CD14-positive monocyte (primary cell): ENCODE results near the gene BATF. TPM values are rescaled to one million over a fixed set of nuclear protein-coding genes. Genes with fewer than 3 reads are reported as not detected.

Experiments used
- DNase-seq, 3 donors: peaks; one replicate each; pipeline ENCODE4 v3.0.0-alpha.2; 2011 to 2022
- H2AFZ ChIP-seq: 2 replicates; pipeline ENCODE4 v1.6.0; 2012; ENCODE audit warnings: mild to moderate bottlenecking, low read depth, low read length, inconsistent platforms; ENCODE audit not compliant: insufficient read depth, poor library complexity, severe bottlenecking
- H3K27ac ChIP-seq, 2 donors: 1 replicate in 1 of 2; 2 replicates in 1 of 2; pipeline ENCODE4 v1.5.1; 2012 to 2013; ENCODE audit warnings: low read length in 2 of 2, control low read depth in 1 of 2, inconsistent platforms in 1 of 2, low read depth in 1 of 2, mild to moderate bottlenecking in 1 of 2
- H3K27me3 ChIP-seq, 2 donors: one replicate each; pipeline versions ENCODE4 v1.6.0 to v1.6.1; 2011 to 2013; ENCODE audit warnings: low read length in 2 of 2; ENCODE audit not compliant: control insufficient read depth in 2 of 2, insufficient read depth in 2 of 2
- H3K36me3 ChIP-seq, 2 donors: replicated peaks in 1 of 2; 1 replicate in 1 of 2; 2 replicates in 1 of 2; pipeline versions ENCODE4 v1.5.1 to v1.6.1; 2012 to 2013; ENCODE audit warnings: low read length in 2 of 2, control low read depth in 1 of 2, inconsistent platforms in 1 of 2, mild to moderate bottlenecking in 1 of 2; ENCODE audit not compliant: insufficient read depth in 2 of 2, control insufficient read depth in 1 of 2
- H3K4me1 ChIP-seq, 2 donors: 1 replicate in 1 of 2; 2 replicates in 1 of 2; pipeline versions ENCODE4 v1.5.1 to v1.6.1; 2012 to 2013; ENCODE audit warnings: low read length in 2 of 2, control low read depth in 1 of 2, inconsistent platforms in 1 of 2, mild to moderate bottlenecking in 1 of 2, moderate library complexity in 1 of 2; ENCODE audit not compliant: insufficient read depth in 2 of 2, control insufficient read depth in 1 of 2
- H3K4me2 ChIP-seq: replicated peaks from 2 replicates; pipeline ENCODE3; 2012; ENCODE audit warnings: low read length, moderate library complexity, mild to moderate bottlenecking; ENCODE audit not compliant: poor library complexity, severe bottlenecking; ENCODE audit errors: extremely low read depth
- H3K4me3 ChIP-seq, 3 experiments: fragments of 200-600 bp in 1 of 3; sonication (generic) in 1 of 3; replicated peaks in 1 of 3; 1 replicate in 2 of 3; 2 replicates in 1 of 3; pipeline ENCODE4 v1.5.1; 2011 to 2013; ENCODE audit warnings: low read length in 3 of 3, mild to moderate bottlenecking in 3 of 3, control low read depth in 2 of 3, low read depth in 2 of 3, inconsistent platforms in 1 of 3, moderate library complexity in 1 of 3
- H3K79me2 ChIP-seq: 2 replicates; pipeline ENCODE4 v1.6.0; 2012; ENCODE audit warnings: mild to moderate bottlenecking, control low read depth, inconsistent platforms, low read length, moderate library complexity; ENCODE audit not compliant: insufficient read depth
- H3K9ac ChIP-seq: 2 replicates; pipeline ENCODE4 v1.6.0; 2017; ENCODE audit warnings: low read length, mild to moderate bottlenecking; ENCODE audit not compliant: insufficient read depth, poor library complexity, severe bottlenecking
- H3K9me3 ChIP-seq, 2 donors: replicated peaks in 1 of 2; 1 replicate in 1 of 2; 2 replicates in 1 of 2; pipeline versions ENCODE4 v1.5.1 to v1.6.1; 2012 to 2013; ENCODE audit warnings: low read length in 2 of 2, control low read depth in 1 of 2; ENCODE audit not compliant: control insufficient read depth in 1 of 2, insufficient read depth in 1 of 2
- H4K20me1 ChIP-seq: 2 replicates; pipeline ENCODE4 v1.6.0; 2012; ENCODE audit warnings: mild to moderate bottlenecking, low read length, control low read depth, moderate library complexity; ENCODE audit not compliant: insufficient read depth
- H3K27ac Mint-ChIP-seq, 7 donors: one replicate each; pipeline ENCODE4 v1.8.0; 2020; ENCODE audit warnings: mild to moderate bottlenecking in 7 of 7, mixed read lengths in 7 of 7, moderate library complexity in 6 of 7, inconsistent platforms in 2 of 7
- H3K27me3 Mint-ChIP-seq, 3 donors: one replicate each; pipeline ENCODE4 v1.8.0; 2021 to 2022; ENCODE audit warnings: low read depth in 3 of 3, mild to moderate bottlenecking in 3 of 3, mixed read lengths in 3 of 3, moderate library complexity in 3 of 3, inconsistent platforms in 1 of 3
- H3K36me3 Mint-ChIP-seq, 2 donors: one replicate each; pipeline ENCODE4 v1.8.0; 2020; ENCODE audit warnings: mixed read lengths in 2 of 2, inconsistent platforms in 1 of 2, mild to moderate bottlenecking in 1 of 2
- H3K4me1 Mint-ChIP-seq: one replicate; pipeline ENCODE4 v1.8.0; 2020; ENCODE audit warnings: mild to moderate bottlenecking, mixed read lengths
- H3K4me3 Mint-ChIP-seq, 2 donors: one replicate each; pipeline ENCODE4 v1.8.0; 2020; ENCODE audit warnings: mild to moderate bottlenecking in 2 of 2, mixed read lengths in 2 of 2, moderate library complexity in 1 of 2
- H3K9me3 Mint-ChIP-seq, 7 donors: one replicate each; pipeline ENCODE4 v1.8.0; 2020 to 2022; ENCODE audit warnings: mixed read lengths in 7 of 7, mild to moderate bottlenecking in 6 of 7, moderate library complexity in 6 of 7, inconsistent platforms in 2 of 7
- CTCF ChIP-seq: fragments of 200-600 bp; IDR thresholded peaks from one replicate; pipeline ENCODE4 v1.8.0; 2022; ENCODE audit warnings: antibody characterized with exemption, mild to moderate bottlenecking
- WGBS: methylation state at CpG from one replicate; pipeline ENCODE4 v1.1.5; 2013; ENCODE audit warnings: missing lambda C conversion rate; ENCODE audit not compliant: insufficient coverage; 5-methylcytosine and 5-hydroxymethylcytosine counted together
- intact Hi-C, 2 donors: fragments of 100-400 bp; cut with micrococcal nuclease; formaldehyde crosslinking; loops; one replicate each; pipeline versions ENCODE4 v1.15.0 to v1.15.1; 2023
- polyA plus RNA-seq, 3 donors: library from polyadenylated mRNA; depleted of rRNA in 1 of 3; unstranded in 2 of 3; stranded (reverse) in 1 of 3; fragments of 300-500 nt in 2 of 3; fragments of >200 nt in 1 of 3; fragmentation: Illumina TruSeq in 2 of 3; gene quantifications; 1 replicate in 2 of 3; 2 replicates in 1 of 3; pipeline ENCODE4 v1.2.3, GENCODE V29; 2012 to 2021

Gene BATF
- polyA plus RNA-seq, 3 donors = 12.6 to 25.8 (median 20.9) TPM

DNA sequence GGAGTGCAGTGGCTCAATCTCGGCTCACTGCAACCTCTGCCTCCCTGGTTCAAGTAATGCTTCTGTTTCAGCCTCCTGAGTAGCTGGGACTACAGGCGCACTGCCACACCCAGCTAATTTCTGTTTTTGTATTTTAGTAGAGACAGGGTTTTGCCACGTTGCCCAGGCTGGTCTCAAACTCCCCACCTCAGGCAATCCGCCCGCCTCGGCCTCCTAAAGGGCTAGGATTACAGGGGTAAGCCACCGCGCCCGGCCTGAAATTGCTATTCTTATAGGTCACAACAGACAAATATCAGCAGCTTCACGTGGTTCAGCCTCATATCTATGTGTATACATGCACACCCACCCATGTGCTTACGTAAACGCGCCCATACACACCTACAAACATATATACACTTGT lies 23.6 kb downstream of the BATF start:
- no peak overlapping the region for H3K27ac Mint-ChIP-seq
- Histone ChIP-seq H3K4me2 (no peak overlapping the region), H3K4me3 (no peak overlapping the region), H3K36me3 (peaks cover 15 to 32% of the 10 kb centered on the region in 2 donors), H3K27me3 (no peaks in the 10 kb centered on the region), H3K9me3 (no peaks in the 10 kb centered on the region), H3K27ac (no peak overlapping the region), H3K4me1 (peaks cover 20 to 22% of the 10 kb centered on the region in 2 donors), H3K79me2 (peaks cover 28% of the 10 kb centered on the region), H3K9ac (no peak overlapping the region), H4K20me1 (no peaks in the 10 kb centered on the region), H2AFZ (no peak overlapping the region)
- H3K4me3 Mint-ChIP-seq = no peak overlapping the region
- no peak for DNase-seq
- no peaks in the 10 kb centered on the region for H3K27me3 Mint-ChIP-seq
- 100% methylated on average over 11 of the region's 13 CpGs for WGBS
- intact Hi-C loops = no loop called here
- H3K4me1 Mint-ChIP-seq = peaks cover 37% of the 10 kb centered on the region
- H3K36me3 Mint-ChIP-seq = peaks cover 25 to 30% of the 10 kb centered on the region in 2 donors
- H3K9me3 Mint-ChIP-seq = peaks cover 0 to 2% (median 0%) of the 10 kb centered on the region in 7 donors
- TF ChIP-seq CTCF = no peak

DNA sequence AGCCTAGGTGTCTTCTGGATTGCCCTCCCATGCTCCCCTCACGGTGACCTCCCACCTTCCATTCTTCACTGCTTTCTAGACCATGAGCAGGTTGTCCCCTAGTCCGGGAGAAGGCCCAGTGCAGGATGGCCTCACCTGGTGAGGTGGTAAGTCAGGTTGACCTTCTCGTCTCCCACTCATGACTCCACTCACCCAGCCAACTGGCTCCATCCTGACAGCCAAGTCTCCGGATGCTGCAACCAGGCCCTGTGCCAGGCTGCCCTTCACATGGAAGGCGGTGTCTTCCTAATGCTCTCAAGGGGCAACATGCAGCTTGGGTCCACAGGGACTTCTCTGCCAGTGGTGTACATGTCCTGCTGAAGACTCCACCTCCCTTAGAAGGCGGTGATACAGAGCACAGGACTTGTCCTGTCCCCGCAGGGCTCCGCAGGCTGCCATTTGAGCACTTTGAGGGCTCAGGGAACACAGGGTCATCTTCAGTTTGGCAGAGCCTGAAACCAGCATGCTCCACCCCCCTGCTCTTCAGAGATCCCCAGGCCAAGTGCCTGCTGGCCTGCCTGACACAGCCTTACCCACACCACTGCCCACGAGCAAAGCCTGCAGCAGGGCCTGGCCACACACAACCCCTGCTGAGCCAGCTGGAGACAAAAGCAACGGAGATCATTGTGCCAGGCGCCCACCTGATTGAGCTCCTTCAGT lies 25.4 kb downstream of the BATF start:
- H3K27me3 ChIP-seq = no peaks in the 10 kb centered on the region
- H4K20me1 ChIP-seq = no peaks in the 10 kb centered on the region
- no peak overlapping the region for H3K27ac ChIP-seq
- H3K27me3 Mint-ChIP-seq = no peaks in the 10 kb centered on the region
- H3K4me1 Mint-ChIP-seq = peaks cover 25% of the 10 kb centered on the region
- no peak for TF ChIP-seq CTCF
- H3K9me3 Mint-ChIP-seq = peaks cover 0 to 2% (median 0%) of the 10 kb centered on the region in 7 donors
- H3K4me3 Mint-ChIP-seq = no peak overlapping the region
- WGBS = 93% methylated on average over 8 of the region's 11 CpGs
- H3K79me2 ChIP-seq = peaks cover 23% of the 10 kb centered on the region
- H2AFZ ChIP-seq = no peak overlapping the region
- H3K27ac Mint-ChIP-seq = peak overlapping the region in 5 of 7 donors; percentile 11 to 80 (median 24)
- no peak for DNase-seq
- peaks cover 24 to 25% of the 10 kb centered on the region in 2 donors for H3K36me3 Mint-ChIP-seq
- no peak overlapping the region for H3K9ac ChIP-seq
- H3K9me3 ChIP-seq = no peaks in the 10 kb centered on the region
- H3K4me1 ChIP-seq = peaks cover 8 to 14% of the 10 kb centered on the region in 2 donors
- H3K4me2 ChIP-seq = no peak overlapping the region
- no peak overlapping the region for H3K4me3 ChIP-seq
- H3K36me3 ChIP-seq = peaks cover 15 to 32% of the 10 kb centered on the region in 2 donors
- intact Hi-C loops = no loop called here
